Neural cell (in vitro differentiated cells): ENCODE data around the gene BNIP2.
A peak's percentile ranks its signal among the peaks of the same experiment; 100 is the strongest.

Experiments used
- EP300 ChIP-seq: fragments of 450-650 bp; conservative IDR thresholded peaks from 2 replicates; pipeline ENCODE4 v1.6.1; 2014; ENCODE audit warnings: antibody characterized with exemption, mild to moderate bottlenecking, moderate library complexity; ENCODE audit not compliant: poor library complexity, severe bottlenecking
- POLR2AphosphoS5 ChIP-seq: IDR thresholded peaks from 2 replicates; pipeline ENCODE4 v1.6.1; 2012
- RAD21 ChIP-seq: fragments of 450-650 bp; conservative IDR thresholded peaks from 2 replicates; pipeline ENCODE4 v1.6.1; 2014; ENCODE audit warnings: antibody characterized with exemption, mild to moderate bottlenecking, moderate library complexity
- TAF1 ChIP-seq: IDR thresholded peaks from 2 replicates; pipeline ENCODE4 v1.6.1; 2012; ENCODE audit warnings: low read depth
- TF ChIP-seq, protein P1 (sequence below): fragments of 450-650 bp; IDR thresholded peaks from 2 replicates; pipeline ENCODE4 v1.5.1; 2014; ENCODE audit warnings: antibody characterized with exemption, mild to moderate bottlenecking, moderate library complexity; ENCODE audit not compliant: poor library complexity, severe bottlenecking
- TF ChIP-seq, protein P2 (sequence below): IDR thresholded peaks from 2 replicates; pipeline ENCODE4 v1.6.1; 2012; ENCODE audit warnings: borderline replicate concordance

GRCh38 chr15:59688782-59689625 lies at the start of gene BNIP2:
- TF ChIP-seq POLR2AphosphoS5 (peak; percentile 97), RAD21 (peak; percentile 8), TAF1 (peak; percentile 54), EP300 (peak; percentile 47)
- TF ChIP-seq, protein P1, sequence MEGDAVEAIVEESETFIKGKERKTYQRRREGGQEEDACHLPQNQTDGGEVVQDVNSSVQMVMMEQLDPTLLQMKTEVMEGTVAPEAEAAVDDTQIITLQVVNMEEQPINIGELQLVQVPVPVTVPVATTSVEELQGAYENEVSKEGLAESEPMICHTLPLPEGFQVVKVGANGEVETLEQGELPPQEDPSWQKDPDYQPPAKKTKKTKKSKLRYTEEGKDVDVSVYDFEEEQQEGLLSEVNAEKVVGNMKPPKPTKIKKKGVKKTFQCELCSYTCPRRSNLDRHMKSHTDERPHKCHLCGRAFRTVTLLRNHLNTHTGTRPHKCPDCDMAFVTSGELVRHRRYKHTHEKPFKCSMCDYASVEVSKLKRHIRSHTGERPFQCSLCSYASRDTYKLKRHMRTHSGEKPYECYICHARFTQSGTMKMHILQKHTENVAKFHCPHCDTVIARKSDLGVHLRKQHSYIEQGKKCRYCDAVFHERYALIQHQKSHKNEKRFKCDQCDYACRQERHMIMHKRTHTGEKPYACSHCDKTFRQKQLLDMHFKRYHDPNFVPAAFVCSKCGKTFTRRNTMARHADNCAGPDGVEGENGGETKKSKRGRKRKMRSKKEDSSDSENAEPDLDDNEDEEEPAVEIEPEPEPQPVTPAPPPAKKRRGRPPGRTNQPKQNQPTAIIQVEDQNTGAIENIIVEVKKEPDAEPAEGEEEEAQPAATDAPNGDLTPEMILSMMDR, result no peak
- TF ChIP-seq, protein P2, sequence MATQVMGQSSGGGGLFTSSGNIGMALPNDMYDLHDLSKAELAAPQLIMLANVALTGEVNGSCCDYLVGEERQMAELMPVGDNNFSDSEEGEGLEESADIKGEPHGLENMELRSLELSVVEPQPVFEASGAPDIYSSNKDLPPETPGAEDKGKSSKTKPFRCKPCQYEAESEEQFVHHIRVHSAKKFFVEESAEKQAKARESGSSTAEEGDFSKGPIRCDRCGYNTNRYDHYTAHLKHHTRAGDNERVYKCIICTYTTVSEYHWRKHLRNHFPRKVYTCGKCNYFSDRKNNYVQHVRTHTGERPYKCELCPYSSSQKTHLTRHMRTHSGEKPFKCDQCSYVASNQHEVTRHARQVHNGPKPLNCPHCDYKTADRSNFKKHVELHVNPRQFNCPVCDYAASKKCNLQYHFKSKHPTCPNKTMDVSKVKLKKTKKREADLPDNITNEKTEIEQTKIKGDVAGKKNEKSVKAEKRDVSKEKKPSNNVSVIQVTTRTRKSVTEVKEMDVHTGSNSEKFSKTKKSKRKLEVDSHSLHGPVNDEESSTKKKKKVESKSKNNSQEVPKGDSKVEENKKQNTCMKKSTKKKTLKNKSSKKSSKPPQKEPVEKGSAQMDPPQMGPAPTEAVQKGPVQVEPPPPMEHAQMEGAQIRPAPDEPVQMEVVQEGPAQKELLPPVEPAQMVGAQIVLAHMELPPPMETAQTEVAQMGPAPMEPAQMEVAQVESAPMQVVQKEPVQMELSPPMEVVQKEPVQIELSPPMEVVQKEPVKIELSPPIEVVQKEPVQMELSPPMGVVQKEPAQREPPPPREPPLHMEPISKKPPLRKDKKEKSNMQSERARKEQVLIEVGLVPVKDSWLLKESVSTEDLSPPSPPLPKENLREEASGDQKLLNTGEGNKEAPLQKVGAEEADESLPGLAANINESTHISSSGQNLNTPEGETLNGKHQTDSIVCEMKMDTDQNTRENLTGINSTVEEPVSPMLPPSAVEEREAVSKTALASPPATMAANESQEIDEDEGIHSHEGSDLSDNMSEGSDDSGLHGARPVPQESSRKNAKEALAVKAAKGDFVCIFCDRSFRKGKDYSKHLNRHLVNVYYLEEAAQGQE, result no peak
